Upper lobe of left lung (tissue), 6 donors: Measurements from ENCODE around the gene SYTL2. TPM values are rescaled to one million over a fixed set of nuclear protein-coding genes. Genes with fewer than 3 reads are reported as not detected.
"Not testable (repeated sequence)": the region's sequence is repeated elsewhere in the genome, so short reads cannot be mapped to it uniquely, and the experiment has no call there.

Experiments used
- ATAC-seq, 2 donors: fragments of 200-7000 bp; cut with Tn5 transposase; one replicate each; pipeline ENCODE4 v1.9.1; 2022; ENCODE audit warnings: mild to moderate bottlenecking in 2 of 2, moderate library complexity in 2 of 2; ENCODE audit not compliant: low FRiP score in 2 of 2
- DNase-seq, 2 donors: peaks; one replicate each; pipeline ENCODE4 v3.0.0-alpha.2; 2019 to 2020
- H3K27ac ChIP-seq, 4 donors: fragments of 200-600 bp; sonication (generic); one replicate each; pipeline ENCODE4 v1.5.1; 2016 to 2019
- H3K27me3 ChIP-seq, 4 donors: fragments of 200-600 bp; sonication (generic); one replicate each; pipeline ENCODE4 v1.5.1; 2017 to 2019
- H3K36me3 ChIP-seq, 4 donors: fragments of 200-600 bp; sonication (generic); one replicate each; pipeline ENCODE4 v1.5.1; 2016 to 2019
- H3K4me1 ChIP-seq, 4 donors: fragments of 200-600 bp; sonication (generic); one replicate each; pipeline ENCODE4 v1.5.1; 2018 to 2019
- H3K4me3 ChIP-seq, 4 donors: fragments of 200-600 bp; sonication (generic); one replicate each; pipeline ENCODE4 v1.5.1; 2017 to 2019; ENCODE audit warnings: mild to moderate bottlenecking in 2 of 4, moderate library complexity in 1 of 4
- H3K9me3 ChIP-seq, 4 donors: fragments of 200-600 bp; sonication (generic); one replicate each; pipeline ENCODE4 v1.5.1; 2018 to 2019
- CTCF ChIP-seq, 6 experiments: fragments of 450-650 bp in 4 of 6; fragments of 200-600 bp in 2 of 6; sonication (generic) in 2 of 6; IDR thresholded peaks; one replicate each; pipeline ENCODE4 v1.5.1; 2016 to 2019; ENCODE audit warnings: antibody characterized with exemption in 6 of 6
- EP300 ChIP-seq, 4 donors: sonication (generic); formaldehyde crosslinking; IDR thresholded peaks; one replicate each; pipeline ENCODE4 v1.5.1; 2017; ENCODE audit warnings: antibody characterized with exemption in 4 of 4, control low read depth in 2 of 4
- POLR2A ChIP-seq, 4 donors: fragments of 450-650 bp; IDR thresholded peaks; one replicate each; pipeline ENCODE4 v1.5.1; 2016 to 2017; ENCODE audit warnings: antibody characterized with exemption in 4 of 4, mild to moderate bottlenecking in 2 of 4
- POLR2AphosphoS5 ChIP-seq, 2 donors: sonication (generic); formaldehyde crosslinking; IDR thresholded peaks; one replicate each; pipeline ENCODE4 v1.5.1; 2017; ENCODE audit warnings: antibody characterized with exemption in 2 of 2
- whole genome bisulfite sequencing, 2 donors: methylation state at CpG; one replicate each; pipeline ENCODE4 v1.1.5; 2017 to 2018; 5-methylcytosine and 5-hydroxymethylcytosine counted together
- total RNA-seq, 6 donors: library from RNA; depleted of rRNA in 4 of 6; stranded (reverse); fragments of >200 nt in 4 of 6; gene quantifications; one replicate each; pipeline versions ENCODE4 v1.1.0 to v1.2.1, GENCODE V29; 2016 to 2021
- donor health status: DM: no; HTN: no; CAD: no; lungs with moderate emphysema.
- donor health status: DM: no; HTN: yes; CAD: no; lungs with severe emphysema.

SYTL2 gene
- total RNA-seq, 6 donors from 2014 or later, result 11.9 to 52.7 (median 20.1) TPM

GRCh38 chr11:85784480-85785265, 26.3 kb downstream of the SYTL2 start:
- ATAC-seq, result no peak
- Histone ChIP-seq H3K4me1 (peaks cover 0 to 7% (median 0%) of the 10 kb centered on the region in 4 donors), H3K4me3 (no peak overlapping the region), H3K9me3 (peaks cover 0 to 3% (median 0%) of the 10 kb centered on the region in 4 donors), H3K36me3 (no peaks in the 10 kb centered on the region), H3K27ac (no peak overlapping the region), H3K27me3 (no peaks in the 10 kb centered on the region)
- WGBS, 2 donors, result 83 to 84% methylated on average over 6 of the region's 6 CpGs
- no peak for DNase-seq
- TF ChIP-seq POLR2A (IDR thresholded peaks at IDR 0.05) (no peak), CTCF (IDR thresholded peaks at IDR 0.05) (no peak), POLR2AphosphoS5 (IDR thresholded peaks at IDR 0.05) (no peak), EP300 (IDR thresholded peaks at IDR 0.05) (no peak)

- no peak overlapping the region for H3K27ac ChIP-seq
- WGBS, 2 donors, result 67 to 71% methylated on average over 1 of the region's 1 CpG
- H3K4me3 ChIP-seq, result no peak overlapping the region
- peaks cover 0 to 7% (median 0%) of the 10 kb centered on the region in 4 donors for H3K4me1 ChIP-seq
- H3K9me3 ChIP-seq, result peaks cover 0 to 3% (median 0%) of the 10 kb centered on the region in 4 donors
- ATAC-seq (no peak), DNase-seq (no peak)
- no peaks in the 10 kb centered on the region for H3K36me3 ChIP-seq
- no peak for TF ChIP-seq POLR2AphosphoS5 (IDR thresholded peaks at IDR 0.05)
- TF ChIP-seq CTCF (IDR thresholded peaks at IDR 0.05), result no peak
- TF ChIP-seq POLR2A (IDR thresholded peaks at IDR 0.05), result no peak
- no peak for TF ChIP-seq EP300 (IDR thresholded peaks at IDR 0.05)
- H3K27me3 ChIP-seq, result no peaks in the 10 kb centered on the region
These were observed 27.2 kb downstream of the SYTL2 start for GRCh38 chr11:85783758-85784157.

- H3K27me3 ChIP-seq, H3K36me3 ChIP-seq, H3K27ac ChIP-seq, ATAC-seq, H3K4me3 ChIP-seq, H3K4me1 ChIP-seq, DNase-seq, H3K9me3 ChIP-seq: not testable (repeated sequence)
- WGBS, 2 donors, result 81 to 90% methylated on average over 3 of the region's 3 CpGs
These were observed 30.0 kb downstream of the SYTL2 start for GRCh38 chr11:85780780-85781517.

GRCh38 chr11:85779956-85780640, 30.8 kb downstream of the SYTL2 start:
- WGBS, 2 donors, result 76 to 88% methylated on average over 3 of the region's 3 CpGs
- Histone ChIP-seq H3K4me1 (no peaks in the 10 kb centered on the region), H3K4me3 (no peak overlapping the region), H3K27ac (no peak overlapping the region), H3K27me3 (no peaks in the 10 kb centered on the region), H3K9me3 (peaks cover 0 to 3% (median 0%) of the 10 kb centered on the region in 4 donors), H3K36me3 (no peaks in the 10 kb centered on the region)
- DNase-seq (no peak), ATAC-seq (no peak)
- TF ChIP-seq POLR2A (IDR thresholded peaks at IDR 0.05) (no peak), CTCF (IDR thresholded peaks at IDR 0.05) (no peak), EP300 (IDR thresholded peaks at IDR 0.05) (no peak), POLR2AphosphoS5 (IDR thresholded peaks at IDR 0.05) (no peak)

GRCh38 chr11:85777603-85777972, 33.4 kb downstream of the SYTL2 start:
- not testable (repeated sequence) for H3K4me3 ChIP-seq, H3K9me3 ChIP-seq, DNase-seq, H3K27me3 ChIP-seq, H3K36me3 ChIP-seq, H3K27ac ChIP-seq, H3K4me1 ChIP-seq, ATAC-seq
- 58 to 76% methylated on average over 3 of the region's 3 CpGs for WGBS, 2 donors
